Activated B cell treated with CpG ODN at 0.5 μM for 24 hours (primary cell): ENCODE measurements around the gene SH3GLB2. TPM values are rescaled to one million over a fixed set of nuclear protein-coding genes. Genes with fewer than 3 reads are reported as not detected.
"Not testable (repeated sequence)": the region's sequence is repeated elsewhere in the genome, so short reads cannot be mapped to it uniquely, and the experiment has no call there.

ENCODE experiments used
- ATAC-seq: fragments of 200-7000 bp; cut with Tn5 transposase; one replicate; pipeline ENCODE4 v1.10.0; 2021; ENCODE audit warnings: low read depth, mild to moderate bottlenecking, moderate library complexity
- CTCF ChIA-PET: fragments of 350-600 bp; sonication (Branson Sonifier 250); formaldehyde crosslinking; loops from one replicate; lab custom pipeline; 2021; ENCODE audit warnings: antibody characterized with exemption; lab: Charles Lee
- POLR2A ChIA-PET: fragments of 350-600 bp; sonication (Branson Sonifier 250); formaldehyde crosslinking; loops from one replicate; lab custom pipeline; 2021; ENCODE audit warnings: antibody characterized with exemption; lab: Charles Lee
- DNase-seq: peaks from one replicate; pipeline ENCODE4 v3.0.0; 2022
- H3K27ac Mint-ChIP-seq: one replicate; pipeline ENCODE4 v1.8.0; 2020; ENCODE audit warnings: mixed read lengths
- H3K27me3 Mint-ChIP-seq: one replicate; pipeline ENCODE4 v1.8.0; 2021; ENCODE audit warnings: mixed read lengths
- H3K36me3 Mint-ChIP-seq: one replicate; pipeline ENCODE4 v1.8.0; 2021; ENCODE audit warnings: low read depth, mixed read lengths
- H3K4me1 Mint-ChIP-seq: one replicate; pipeline ENCODE4 v1.8.0; 2021; ENCODE audit warnings: mixed read lengths
- H3K4me3 Mint-ChIP-seq: one replicate; pipeline ENCODE4 v1.8.0; 2020; ENCODE audit warnings: mild to moderate bottlenecking, mixed read lengths
- H3K9me3 Mint-ChIP-seq: one replicate; pipeline ENCODE4 v1.8.0; 2020; ENCODE audit warnings: mixed read lengths
- CTCF ChIP-seq: fragments of 200-600 bp; IDR thresholded peaks from one replicate; pipeline ENCODE4 v1.8.0; 2022; ENCODE audit warnings: antibody characterized with exemption, mild to moderate bottlenecking
- intact Hi-C: fragments of 100-400 bp; cut with micrococcal nuclease; formaldehyde crosslinking; loops from one replicate; pipeline ENCODE4 v1.15.1; 2024
- total RNA-seq: library from RNA; stranded (reverse); gene quantifications from 2 replicates; pipeline ENCODE4 v1.2.3, GENCODE V29; 2022

The SH3GLB2 gene
- total RNA-seq, 1 donor from 2014 or later, result 62.9 TPM

DNA sequence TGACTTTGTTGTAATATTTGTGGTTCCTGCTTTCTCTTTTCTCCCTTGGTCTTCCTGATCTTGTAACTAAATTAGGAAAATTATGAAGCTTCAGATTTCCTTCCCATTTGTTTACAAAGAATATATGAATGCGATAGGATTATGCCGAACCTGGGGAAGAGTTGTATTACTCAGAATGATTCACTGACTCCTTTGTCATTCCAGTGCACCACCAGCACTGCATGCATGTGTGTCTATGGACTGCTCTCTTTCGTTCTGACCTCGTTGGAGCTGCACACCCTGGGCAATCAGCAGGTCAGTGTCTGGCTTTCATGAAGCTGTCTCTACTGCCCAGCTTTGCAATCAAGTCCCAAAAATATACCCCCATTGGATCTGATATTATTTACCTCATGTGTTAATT lies 55.2 kb downstream of the SH3GLB2 start:
- CTCF ChIA-PET, result no interaction called here

DNA sequence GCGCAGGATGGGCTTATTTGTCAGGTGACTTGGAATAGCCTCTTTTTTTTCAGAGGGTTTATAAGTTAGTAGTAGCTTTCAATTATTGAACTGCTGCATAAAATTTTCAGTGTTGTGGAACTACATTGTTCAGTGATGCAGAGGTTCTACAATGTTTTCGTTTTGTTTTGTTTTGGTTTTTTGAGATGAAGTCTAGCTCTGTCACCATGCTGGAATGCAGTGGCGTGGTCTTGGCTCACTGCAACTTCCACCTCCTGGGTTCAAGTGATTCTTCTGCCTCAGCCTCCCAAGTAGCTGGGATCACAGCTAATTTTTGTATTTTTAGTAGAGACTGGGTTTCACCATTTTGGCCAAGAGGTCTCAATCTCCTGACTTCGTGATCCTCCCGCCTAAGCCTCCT lies 58.6 kb downstream of the SH3GLB2 start:
- POLR2A ChIA-PET, result no interaction called here
- H3K27ac Mint-ChIP-seq, result no peak overlapping the region
- intact Hi-C loops, result no loop called here
- ATAC-seq (no peak), DNase-seq (no peak)
- CTCF ChIA-PET, result no interaction called here
- peaks cover 72% of the 10 kb centered on the region for H3K36me3 Mint-ChIP-seq
- TF ChIP-seq CTCF, result no peak
- H3K27me3 Mint-ChIP-seq, result no peaks in the 10 kb centered on the region
- no peaks in the 10 kb centered on the region for H3K9me3 Mint-ChIP-seq
- no peak overlapping the region for H3K4me3 Mint-ChIP-seq
- H3K4me1 Mint-ChIP-seq, result no peaks in the 10 kb centered on the region

More for the DNA sequence above, 55.2 kb downstream of the SH3GLB2 start:
- Mint-ChIP-seq H3K9me3 (no peaks in the 10 kb centered on the region), H3K27me3 (no peaks in the 10 kb centered on the region), H3K4me1 (no peaks in the 10 kb centered on the region), H3K4me3 (no peak overlapping the region), H3K36me3 (peaks cover 88% of the 10 kb centered on the region), H3K27ac (no peak overlapping the region)
- intact Hi-C loops, result no loop called here
- TF ChIP-seq CTCF, result no peak
- DNase-seq (no peak), ATAC-seq (no peak)
- POLR2A ChIA-PET, result no interaction called here

DNA sequence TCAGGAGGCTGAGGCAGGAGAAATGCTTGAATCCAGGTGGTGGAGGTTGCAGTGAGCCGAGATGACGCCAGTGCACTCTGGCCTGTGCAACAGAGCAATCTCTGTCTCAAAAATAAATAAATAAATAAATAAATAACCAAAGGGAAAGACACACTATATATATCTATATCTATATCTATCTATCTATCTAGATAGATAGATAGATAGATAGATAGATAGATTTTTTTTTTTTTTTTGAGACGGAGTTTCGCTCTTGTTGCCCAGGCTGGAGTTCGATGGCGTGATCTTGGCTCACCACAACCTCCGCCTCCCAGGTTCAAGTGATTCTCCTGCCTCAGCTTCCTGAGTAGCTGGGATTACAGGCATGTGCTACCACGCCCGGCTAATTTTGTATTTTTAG lies 66.7 kb downstream of the SH3GLB2 start:
- DNase-seq, POLR2A ChIA-PET, H3K27me3 Mint-ChIP-seq, H3K27ac Mint-ChIP-seq, H3K9me3 Mint-ChIP-seq, intact Hi-C loops, CTCF ChIA-PET, ATAC-seq, H3K4me1 Mint-ChIP-seq, H3K4me3 Mint-ChIP-seq: not testable (repeated sequence)
- peaks cover 57% of the 10 kb centered on the region for H3K36me3 Mint-ChIP-seq

Other genes with a start within 250 kb of the SH3GLB2 start
- 21.5 and 26.4 TPM in 2 replicates for gene TBC1D13, start 241.1 kb downstream of the SH3GLB2 start, total RNA-seq
- gene ENDOG, start 209.8 kb downstream of the SH3GLB2 start, total RNA-seq, result 14.6 and 16.9 TPM in 2 replicates
- gene SPOUT1, start 198.5 kb downstream of the SH3GLB2 start, total RNA-seq, result 78.9 and 79.1 TPM in 2 replicates
- 2.0 and 4.3 TPM in 2 replicates for gene KYAT1, start 146.4 kb downstream of the SH3GLB2 start, total RNA-seq
- gene LRRC8A, start 146.2 kb downstream of the SH3GLB2 start, total RNA-seq, result 9.0 and 10.4 TPM in 2 replicates
- 0.86 and 1.0 TPM in 2 replicates for gene PHYHD1, start 107.3 kb downstream of the SH3GLB2 start, total RNA-seq
- gene DOLK, start 80.7 kb downstream of the SH3GLB2 start, total RNA-seq, result 9.0 and 10.3 TPM in 2 replicates
- gene NUP188, start 80.6 kb downstream of the SH3GLB2 start, total RNA-seq, result 76.9 and 103 TPM in 2 replicates
- 42.1 and 50.0 TPM in 2 replicates for gene MIGA2, start 8.3 kb upstream of the SH3GLB2 start, total RNA-seq
- 10.9 and 11.3 TPM in 2 replicates for gene DOLPP1, start 52.8 kb upstream of the SH3GLB2 start, total RNA-seq
- gene CRAT, start 82.5 kb upstream of the SH3GLB2 start, total RNA-seq, result 6.8 and 8.2 TPM in 2 replicates
- gene PTPA, start 83.1 kb upstream of the SH3GLB2 start, total RNA-seq, result 65.5 and 67.2 TPM in 2 replicates
- gene IER5L, start 149.9 kb upstream of the SH3GLB2 start, total RNA-seq, result 1.9 and 2.1 TPM in 2 replicates